IPS-NIHi7 (cell line): ENCODE data around the gene DOK5.

Experiments
- DNase-seq: peaks from one replicate; pipeline ENCODE4 v3.0.0; 2012; ENCODE audit warnings: mixed read lengths; ENCODE audit errors: extremely low spot score

DOK5 gene

GRCh38 chr20:54608943-54609342, 133.6 kb downstream of the DOK5 start:
- no peak for DNase-seq

- no peak for DNase-seq
Measured at GRCh38 chr20:54611708-54612412, 136.5 kb downstream of the DOK5 start.

- DNase-seq, result no peak
Measured at GRCh38 chr20:54618412-54618811, 143.0 kb downstream of the DOK5 start.

- DNase-seq, result no peak
Measured at GRCh38 chr20:54619181-54619580, 143.8 kb downstream of the DOK5 start.

- DNase-seq, result no peak
Measured at GRCh38 chr20:54619682-54620081, 144.3 kb downstream of the DOK5 start.

- DNase-seq, result no peak
Measured at GRCh38 chr20:54620611-54621010, 145.2 kb downstream of the DOK5 start.

- DNase-seq, result no peak
Measured at GRCh38 chr20:54622333-54623295, 147.2 kb downstream of the DOK5 start.

GRCh38 chr20:54623991-54624569, 148.7 kb downstream of the DOK5 start:
- no peak for DNase-seq

GRCh38 chr20:54624706-54625390, 149.5 kb downstream of the DOK5 start:
- no peak for DNase-seq

- DNase-seq, result no peak
Measured at GRCh38 chr20:54625497-54625896, 150.1 kb downstream of the DOK5 start.

- DNase-seq, result no peak
Measured at GRCh38 chr20:54626126-54626525, 150.7 kb downstream of the DOK5 start.

GRCh38 chr20:54629632-54630031, 154.2 kb downstream of the DOK5 start:
- DNase-seq, result no peak

GRCh38 chr20:54630582-54630981, 155.2 kb downstream of the DOK5 start:
- no peak for DNase-seq

GRCh38 chr20:54631059-54631458, 155.7 kb downstream of the DOK5 start:
- DNase-seq, result no peak

GRCh38 chr20:54633374-54634355, 158.3 kb downstream of the DOK5 start:
- DNase-seq, result no peak

GRCh38 chr20:54636575-54636974, 161.2 kb downstream of the DOK5 start:
- DNase-seq, result no peak

GRCh38 chr20:54639941-54640340, 164.5 kb downstream of the DOK5 start:
- no peak for DNase-seq

- DNase-seq, result no peak
Measured at GRCh38 chr20:54640800-54641199, 165.4 kb downstream of the DOK5 start.

GRCh38 chr20:54642864-54643667, 167.7 kb downstream of the DOK5 start:
- DNase-seq, result no peak

- DNase-seq, result no peak
Measured at GRCh38 chr20:54643761-54644160, 168.4 kb downstream of the DOK5 start.
